ENCODE measurements around the gene MLXIP. TPM values are rescaled to one million over a fixed set of nuclear protein-coding genes. Genes with fewer than 3 reads are reported as not detected.
"Not testable (repeated sequence)": the region's sequence is repeated elsewhere in the genome, so short reads cannot be mapped to it uniquely, and the experiment has no call there.

The MLXIP gene
- total RNA-seq, 1 donor from 2014 or later = 13.2 TPM

DNA sequence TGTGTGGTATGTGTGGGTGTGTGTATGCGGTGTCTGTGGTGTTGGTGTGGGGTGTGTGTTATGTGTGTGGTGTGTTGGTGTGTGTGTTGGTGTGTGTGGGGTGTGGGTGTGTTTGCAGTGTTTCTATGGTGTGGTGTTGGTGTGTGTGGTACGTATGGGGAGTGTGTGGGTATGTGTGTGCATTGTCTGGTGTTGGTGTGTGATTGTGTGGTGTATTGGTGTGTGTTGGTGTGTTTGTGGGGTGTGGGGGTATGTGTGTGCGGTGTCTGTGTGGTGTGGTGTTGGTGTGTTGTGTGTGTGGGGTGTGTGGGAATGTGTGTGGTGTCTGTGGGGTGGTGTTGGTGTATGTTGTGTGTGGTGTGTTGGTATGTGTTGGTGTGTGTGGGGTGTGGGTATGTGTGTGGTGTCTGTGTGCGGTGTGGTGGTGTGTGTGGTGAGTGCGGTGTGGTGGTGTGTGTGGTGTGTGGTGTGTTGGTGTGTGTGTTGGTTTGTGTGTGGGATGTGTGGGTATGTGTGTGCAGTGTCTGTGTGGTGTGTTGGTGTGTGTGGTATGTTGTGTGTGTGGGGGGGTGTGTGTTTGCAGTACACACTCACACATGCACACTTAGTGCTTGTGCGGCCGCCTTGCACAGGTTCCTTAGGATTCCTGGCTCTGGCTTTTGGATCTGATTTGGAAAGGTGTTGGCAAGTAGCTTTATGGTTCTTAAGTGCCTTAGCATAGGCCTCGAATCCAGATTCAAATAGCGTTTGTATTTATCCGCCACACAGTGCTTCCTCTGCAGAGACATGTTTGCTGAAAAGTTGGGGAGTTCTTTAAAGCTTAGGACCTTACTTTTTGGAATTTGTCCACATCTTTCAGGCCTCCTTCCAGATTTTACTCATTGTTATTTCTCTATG is 16.4 kb downstream of the MLXIP start:
- DNase-seq (ENCODE audit: low spot score) = peak; percentile 47

DNA sequence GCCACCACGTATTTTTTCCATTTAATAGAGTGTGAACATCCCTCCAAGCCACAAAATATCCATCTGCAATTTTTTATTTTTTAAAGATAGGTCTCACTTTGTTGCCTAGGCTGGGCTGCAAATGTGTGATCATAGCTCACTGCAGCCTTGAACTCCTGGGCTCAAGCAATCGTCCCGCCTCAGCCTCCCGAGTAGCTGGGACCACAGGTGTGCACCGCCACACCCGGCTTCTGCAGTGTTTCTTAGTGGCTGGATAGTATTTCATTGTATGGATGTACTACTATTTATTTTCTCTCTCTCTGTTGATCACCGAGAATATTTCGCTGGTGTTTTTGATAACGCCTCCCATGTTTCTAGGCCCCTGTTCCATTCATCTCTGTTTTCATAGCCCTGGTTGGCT is 17.5 kb downstream of the MLXIP start:
- no peak for DNase-seq (ENCODE audit: low spot score)

DNA sequence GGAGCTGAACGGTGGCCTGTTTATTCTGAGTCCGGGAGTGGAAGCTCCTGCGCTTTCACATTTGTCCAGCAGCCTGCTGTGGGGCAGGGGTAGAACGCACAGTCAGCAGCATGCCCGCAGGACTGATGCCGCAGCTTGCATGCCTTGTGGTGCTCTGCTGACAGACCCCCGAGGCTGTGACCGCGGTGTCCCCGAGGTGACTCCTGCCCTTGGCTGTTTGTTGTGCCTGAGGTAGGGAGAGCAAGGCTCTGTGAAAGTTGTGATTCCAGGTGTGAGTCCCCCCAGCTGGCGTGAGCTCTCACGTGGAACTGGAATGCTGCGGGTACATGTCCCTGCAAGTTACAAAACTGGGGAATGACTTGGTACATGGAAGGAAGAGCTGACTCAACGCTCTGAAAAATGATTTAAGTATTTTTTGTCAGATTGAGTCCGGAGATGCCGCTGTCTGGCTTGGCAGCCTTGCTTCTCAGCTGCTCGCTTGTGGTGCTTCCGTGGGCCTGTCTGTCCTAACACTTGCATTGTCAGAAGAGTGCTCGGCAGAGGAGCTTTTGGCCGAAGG is 18.1 kb downstream of the MLXIP start:
- DNase-seq (ENCODE audit: low spot score) = peak; percentile 70

DNA sequence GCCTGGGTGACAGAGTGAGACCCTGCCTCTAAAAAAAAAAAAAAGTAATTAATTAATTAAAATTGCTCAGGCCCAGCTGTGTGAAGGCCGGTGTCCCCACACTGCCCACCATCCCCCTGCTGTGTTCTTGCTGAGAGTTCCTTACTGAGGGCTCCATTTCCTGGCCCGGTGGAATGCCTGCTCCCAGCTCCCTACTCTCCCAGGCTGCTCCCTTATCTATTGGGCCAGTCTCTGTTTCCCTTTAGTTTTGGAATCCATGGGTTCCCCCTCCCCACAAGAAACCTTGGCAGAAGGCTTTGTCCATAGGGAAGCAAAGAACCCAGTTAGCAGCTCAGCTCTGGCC is 19.0 kb downstream of the MLXIP start:
- DNase-seq (ENCODE audit: low spot score) = no peak

DNA sequence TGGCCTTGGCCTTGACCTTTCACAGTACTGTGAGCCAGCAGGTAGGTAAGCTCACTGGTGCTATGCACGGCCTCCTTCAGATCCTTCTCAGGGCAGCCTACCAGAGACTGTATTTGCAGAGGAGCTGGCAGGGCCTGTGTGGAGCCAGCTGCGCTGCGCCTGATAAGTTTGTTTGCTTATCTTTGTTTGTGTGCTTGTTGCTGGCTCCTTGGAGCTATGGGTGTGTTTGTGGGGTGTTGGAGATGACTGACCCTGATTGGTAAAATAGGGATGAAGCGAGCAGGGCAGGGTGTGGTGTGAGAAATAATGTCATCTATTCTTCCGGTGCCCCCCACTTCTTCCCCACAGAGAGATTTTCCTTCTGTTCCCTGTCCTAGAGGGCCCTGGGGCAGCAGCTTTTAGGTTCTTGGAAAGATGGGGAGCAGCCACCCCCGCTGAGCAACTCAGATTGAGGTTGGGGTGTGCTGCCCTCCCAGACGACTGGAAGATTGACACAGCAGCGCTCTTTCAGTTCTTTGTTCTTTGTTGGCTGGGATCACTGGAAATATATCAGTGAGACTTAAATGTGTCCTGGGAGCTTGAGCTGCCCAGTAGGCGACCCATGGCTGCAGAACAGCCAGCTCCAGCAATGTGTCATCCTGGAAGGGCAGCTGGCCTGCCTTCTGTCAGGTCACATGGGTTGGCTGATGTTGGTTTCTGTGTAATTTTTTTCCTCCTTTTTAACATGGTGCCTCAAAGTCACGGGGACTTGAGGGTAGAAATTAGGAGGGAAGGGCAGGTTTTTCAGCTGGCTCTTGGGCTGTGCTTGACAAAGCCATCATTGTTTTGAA is 19.6 kb downstream of the MLXIP start:
- DNase-seq (ENCODE audit: low spot score) = peak; percentile 72

DNA sequence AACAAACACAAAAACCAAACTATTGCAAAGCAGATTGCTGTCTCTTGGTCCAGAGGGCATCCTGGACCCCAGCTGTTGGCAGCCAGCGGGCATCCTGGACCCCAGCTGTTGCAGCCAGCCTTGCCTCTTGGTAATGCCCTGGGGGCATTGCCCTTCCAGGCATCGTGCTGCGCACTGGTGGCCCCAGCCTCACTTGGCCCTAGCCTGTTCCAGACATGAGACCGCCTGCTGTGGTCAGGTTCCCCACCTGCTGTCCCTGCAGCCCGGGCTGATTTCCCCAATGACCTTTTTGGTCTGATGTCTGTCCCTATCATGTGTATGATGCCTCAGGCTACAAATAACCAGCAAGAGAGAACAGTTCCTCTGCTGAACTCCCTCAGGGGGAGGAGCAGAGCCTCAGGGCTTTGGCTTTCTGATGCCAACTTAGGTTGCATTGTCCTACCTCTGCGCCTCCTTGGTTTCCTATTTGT is 20.8 kb downstream of the MLXIP start:
- DNase-seq (ENCODE audit: low spot score) = no peak

DNA sequence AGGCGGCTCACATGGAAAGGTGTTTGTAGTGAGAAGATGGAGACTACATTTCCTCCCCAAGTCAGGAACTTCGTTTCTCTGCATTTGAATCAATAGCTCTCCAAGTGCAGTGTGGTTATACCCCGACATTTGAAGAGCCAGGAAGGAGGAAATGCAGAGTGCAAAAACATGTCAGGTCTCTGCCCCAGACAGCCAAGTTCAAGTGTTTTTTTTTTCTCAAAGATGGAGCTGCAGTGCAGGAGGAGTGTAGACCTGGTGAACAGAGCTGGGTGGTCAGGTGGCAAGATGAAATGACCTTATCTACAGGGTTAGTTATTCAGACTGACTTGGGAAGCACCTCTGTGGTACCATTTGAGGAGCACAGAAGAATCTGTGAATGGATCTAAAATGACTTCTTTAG is 21.3 kb downstream of the MLXIP start:
- no peak for DNase-seq (ENCODE audit: low spot score)

DNA sequence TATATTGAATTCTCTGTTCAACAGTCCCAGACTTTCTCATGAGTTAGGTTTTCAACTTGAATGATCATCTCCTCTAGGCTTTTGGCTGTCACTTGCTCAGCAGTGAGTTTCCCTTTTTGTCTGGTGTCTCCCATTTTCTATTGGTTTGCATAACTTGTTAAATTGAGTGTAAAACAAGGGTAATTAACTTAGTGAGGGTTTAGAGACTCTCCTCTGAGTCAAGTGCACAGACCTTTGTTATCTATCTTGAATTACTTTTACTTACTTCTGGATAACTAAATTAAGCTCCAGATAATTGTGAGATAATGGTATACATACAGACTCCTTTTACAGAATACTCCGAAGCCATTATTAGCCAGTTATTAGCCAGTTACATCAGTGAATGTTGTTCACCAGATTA is 22.0 kb downstream of the MLXIP start:
- no peak for DNase-seq (ENCODE audit: low spot score)

DNA sequence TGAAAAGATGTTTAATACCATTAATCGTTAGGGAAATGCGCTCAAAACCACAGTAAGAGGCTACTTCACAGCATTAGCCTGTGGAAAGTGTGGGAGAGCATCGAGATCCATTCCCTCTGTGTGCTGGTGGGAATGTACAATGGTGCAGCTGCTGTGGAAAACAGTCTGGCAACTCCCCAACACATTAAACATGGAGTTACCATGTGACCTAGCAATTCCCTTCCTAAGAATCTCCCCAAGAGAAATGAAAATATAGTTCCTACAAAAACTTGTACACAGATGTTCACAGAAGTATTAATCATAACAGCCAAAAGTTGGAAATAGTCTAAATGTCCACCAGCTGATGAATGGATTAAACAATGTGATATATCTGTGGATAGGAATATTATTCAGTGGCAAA is 23.8 kb downstream of the MLXIP start:
- no peak for DNase-seq (ENCODE audit: low spot score)

DNA sequence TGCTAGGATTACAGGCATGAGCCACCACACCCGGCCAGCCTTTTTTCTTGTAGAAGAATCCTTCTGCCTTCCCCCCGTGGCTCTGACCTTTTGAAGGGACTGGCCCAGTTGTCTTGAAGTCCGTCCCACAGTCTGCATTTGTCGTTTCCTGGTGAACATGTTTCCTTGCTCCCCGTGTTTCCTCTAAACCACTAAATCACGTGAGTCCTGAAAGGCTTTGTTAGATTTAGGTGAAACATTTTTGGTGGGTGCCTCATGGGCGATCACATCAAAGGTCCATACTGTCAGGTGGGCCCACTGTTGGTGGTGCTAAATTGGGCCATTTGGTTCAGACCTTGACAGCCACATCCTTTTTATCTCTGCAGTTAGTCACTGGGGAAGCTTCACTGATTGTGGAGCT is 26.3 kb downstream of the MLXIP start:
- DNase-seq (ENCODE audit: low spot score) = no peak

DNA sequence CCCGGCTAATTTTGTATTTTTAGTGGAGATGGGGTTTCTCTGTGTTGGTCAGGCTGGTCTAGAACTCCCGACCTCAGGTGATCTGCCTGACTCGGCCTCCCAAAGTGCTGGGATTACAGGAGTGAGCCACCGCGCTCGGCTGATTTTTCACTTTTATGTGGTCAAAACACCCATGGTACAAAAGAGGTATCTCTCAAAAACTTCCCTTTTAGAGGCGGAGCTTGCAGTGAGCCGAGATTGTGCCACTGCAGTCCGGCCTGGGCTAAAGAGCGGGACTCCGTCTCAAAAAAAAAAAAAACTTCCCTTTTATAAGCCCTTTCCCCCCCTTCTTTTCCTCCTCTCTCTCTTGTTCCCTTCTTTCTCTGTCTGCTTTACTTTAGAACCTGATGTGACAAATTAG is 26.9 kb downstream of the MLXIP start:
- DNase-seq (ENCODE audit: low spot score) = not testable (repeated sequence)

DNA sequence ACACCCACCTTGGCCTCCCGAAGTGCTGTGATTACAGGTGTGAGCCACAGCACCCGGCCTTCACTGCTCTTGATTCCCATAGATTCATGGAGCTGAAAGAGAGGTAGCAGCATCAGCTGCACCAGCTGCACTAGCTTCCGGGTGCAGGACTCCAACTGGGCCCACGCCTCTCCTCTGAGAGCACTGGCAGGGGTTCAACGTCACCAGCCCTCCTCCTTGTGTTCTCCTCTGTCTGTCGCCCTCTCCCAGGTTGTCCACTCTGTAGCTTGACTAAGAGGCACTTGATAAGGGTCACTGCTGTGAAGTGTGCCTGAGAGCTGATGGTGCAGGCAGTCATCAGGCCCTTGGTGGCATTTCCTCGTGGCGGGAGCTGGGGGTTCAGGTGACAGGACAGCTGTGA is 28.3 kb downstream of the MLXIP start:
- no peak for DNase-seq (ENCODE audit: low spot score)

DNA sequence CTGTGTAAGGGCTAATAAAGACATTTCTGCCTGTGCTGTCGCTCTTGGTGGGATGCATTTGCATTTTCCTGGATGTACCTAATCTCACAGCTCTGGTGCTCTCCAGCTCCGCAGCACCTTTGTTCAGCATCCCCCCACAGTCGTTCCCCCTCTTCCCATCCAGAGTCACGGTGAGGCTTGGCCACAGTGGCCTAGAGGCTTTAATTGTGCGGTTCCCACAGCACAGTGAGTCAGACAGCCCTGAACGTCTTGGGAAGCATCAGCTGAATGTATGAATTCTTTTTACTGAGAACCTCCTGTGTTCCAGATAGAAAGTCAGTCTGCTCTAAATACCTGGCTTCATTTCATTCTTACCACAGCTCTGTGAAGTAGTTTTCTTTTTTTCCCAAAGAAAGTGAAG is 28.7 kb downstream of the MLXIP start:
- no peak for DNase-seq (ENCODE audit: low spot score)

DNA sequence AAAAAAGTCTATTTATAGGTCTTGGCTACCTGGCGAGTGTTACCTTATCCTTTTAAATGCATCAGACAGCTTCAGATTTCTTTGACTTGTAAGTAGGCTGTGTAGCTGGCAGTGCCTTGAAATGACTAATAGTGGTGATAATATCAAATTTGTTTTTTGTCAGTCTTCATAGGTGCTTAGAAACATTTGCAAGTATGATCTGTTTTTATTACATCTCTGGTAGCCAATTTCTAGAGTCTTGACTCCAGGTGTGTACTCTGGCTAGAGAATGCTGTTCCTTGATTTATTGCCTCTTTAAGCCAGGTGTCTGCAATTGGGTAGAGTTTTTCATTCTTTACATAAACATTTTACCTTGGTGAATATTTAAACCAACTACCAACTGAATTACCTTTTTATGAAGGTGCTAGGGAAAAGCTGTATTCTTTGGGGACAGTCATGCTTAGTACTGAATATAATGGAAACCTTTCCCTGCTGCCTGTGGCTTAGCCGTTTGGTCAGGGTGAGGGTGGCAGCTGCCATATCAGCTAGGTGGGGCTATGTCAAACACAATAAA is 32.6 kb downstream of the MLXIP start:
- DNase-seq (ENCODE audit: low spot score) = no peak

DNA sequence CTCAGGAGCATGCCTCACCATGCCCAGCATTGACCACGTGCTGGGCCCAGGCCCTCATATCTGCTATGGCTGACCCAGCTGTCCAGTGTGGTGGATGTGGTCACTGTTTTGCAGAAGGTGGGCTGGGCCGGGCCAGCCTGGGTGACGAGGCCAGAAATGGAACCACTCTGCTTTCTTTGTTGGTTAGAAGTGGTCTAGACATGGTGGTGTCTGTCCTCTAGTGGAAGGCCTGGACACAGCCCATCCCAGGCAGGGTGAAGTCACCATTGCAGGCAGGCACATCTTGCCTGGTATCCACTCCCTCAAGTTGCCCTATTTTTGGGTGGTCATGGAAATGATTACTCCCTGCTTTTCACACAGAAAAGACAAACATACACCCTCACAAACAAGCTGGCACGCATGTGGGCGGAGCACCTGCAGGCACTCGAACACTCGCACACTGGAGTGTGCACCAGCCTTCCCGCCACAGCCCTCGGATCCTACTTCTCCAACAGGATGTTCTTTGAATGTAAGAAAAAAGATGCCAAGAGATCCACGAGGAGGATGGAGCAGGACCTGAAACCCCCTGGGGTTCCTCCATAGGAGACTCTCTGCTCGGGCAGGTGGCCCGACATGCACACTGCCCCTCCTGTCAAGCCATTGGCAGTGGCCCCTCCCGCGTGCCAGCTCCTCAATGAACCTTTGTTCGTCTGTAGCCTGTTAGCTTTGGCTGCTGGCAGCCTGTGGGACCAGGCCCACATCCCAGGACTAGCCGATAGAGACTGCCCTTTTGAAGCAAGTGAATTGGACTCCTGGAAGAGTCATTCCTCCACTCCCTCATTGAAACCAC is 38.4 kb downstream of the MLXIP start:
- no peak for DNase-seq (ENCODE audit: low spot score)

DNA sequence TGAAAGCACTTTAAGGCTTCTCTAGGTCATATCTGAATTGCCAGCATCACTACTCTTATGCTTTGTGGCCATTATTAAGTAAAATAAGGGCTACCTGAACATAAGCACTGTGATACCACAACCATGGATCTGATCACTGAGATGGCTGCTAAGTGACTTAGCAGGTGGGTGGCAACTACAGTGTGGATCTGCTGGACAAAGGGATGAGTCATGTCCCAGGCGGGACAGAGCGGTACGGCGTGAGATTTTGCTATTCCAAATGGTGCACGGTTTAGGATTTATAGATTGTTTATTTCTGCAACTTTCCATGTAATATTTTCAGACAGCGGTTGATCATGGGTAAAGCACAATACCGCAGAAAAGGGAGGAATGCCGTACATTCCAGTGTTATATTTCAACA is 39.4 kb downstream of the MLXIP start:
- DNase-seq (ENCODE audit: low spot score) = no peak

DNA sequence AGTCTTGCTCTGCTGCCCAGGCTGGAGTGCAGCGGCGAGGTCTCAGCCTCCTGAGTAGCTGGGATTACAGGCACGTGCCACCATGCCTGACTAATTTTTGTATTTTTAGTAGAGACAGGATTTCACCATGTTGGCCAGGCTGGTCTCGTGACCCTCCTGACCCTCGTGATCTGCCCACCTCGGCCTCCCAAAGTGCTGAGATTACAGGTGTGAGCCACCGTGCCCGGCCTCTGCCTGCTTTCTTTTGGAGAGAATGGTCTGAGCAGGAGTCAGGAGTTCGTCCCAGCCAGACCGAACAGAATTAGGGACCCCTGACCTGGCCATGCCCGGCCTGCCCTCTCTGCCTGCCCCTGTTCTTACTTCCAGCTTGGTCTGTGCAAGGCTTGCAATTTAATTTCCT is 42.8 kb downstream of the MLXIP start:
- not testable (repeated sequence) for DNase-seq (ENCODE audit: low spot score)

DNA sequence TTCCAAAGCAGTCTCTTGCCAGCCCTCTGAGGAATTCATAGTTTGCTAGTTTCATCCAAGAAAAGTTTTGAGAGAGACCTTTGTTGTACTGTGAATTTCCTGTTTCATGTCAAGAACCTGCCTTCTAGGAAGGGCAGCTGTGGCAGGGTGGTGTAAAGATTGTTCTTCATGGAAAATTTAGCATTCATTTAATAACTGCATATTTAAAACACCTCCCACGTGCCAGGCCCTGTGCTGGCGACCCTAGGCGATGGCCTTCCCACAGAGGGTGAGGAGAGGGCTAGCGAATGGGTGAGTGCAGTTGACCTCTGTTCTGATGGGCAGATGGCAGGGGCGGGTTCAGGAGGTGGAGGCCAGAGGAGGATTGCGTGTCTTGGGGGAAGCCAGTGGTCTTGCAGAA is 43.2 kb downstream of the MLXIP start:
- DNase-seq (ENCODE audit: low spot score) = no peak

DNA sequence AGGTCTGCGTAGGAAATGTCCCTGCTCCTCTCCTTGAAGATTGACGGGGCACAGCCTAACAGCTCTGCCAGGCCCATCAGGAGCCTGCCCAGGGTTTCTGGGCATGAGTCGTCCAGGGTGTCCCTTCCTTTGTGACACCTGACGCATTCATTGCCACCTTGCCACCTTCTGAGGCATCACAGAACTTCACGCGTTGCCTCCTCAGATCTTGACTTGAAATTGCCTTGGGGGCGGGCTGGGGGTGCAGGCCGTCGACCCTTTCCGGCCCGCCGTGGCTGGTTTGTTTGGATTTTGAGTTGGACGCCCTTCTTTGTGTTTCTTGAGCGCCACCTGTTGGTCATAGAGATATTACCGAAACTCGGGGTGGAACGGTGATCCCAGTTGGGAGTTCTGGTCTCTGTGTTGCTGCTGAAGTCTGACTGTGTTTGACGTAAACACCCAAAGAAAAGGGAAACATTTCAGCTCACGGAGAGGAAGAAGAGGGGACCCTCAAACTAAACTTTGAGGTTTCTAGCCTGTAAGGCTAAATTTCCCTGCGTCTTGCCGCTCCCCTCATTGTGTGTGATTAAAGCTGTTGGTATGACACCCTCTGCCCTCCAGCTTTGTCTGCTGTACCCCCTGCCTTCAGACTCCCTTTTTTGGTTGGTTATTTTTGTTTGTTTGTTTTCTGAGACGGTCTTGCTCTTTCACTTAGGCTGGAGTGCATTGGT is 44.6 kb downstream of the MLXIP start:
- peak; percentile 77 for DNase-seq (ENCODE audit: low spot score)

DNA sequence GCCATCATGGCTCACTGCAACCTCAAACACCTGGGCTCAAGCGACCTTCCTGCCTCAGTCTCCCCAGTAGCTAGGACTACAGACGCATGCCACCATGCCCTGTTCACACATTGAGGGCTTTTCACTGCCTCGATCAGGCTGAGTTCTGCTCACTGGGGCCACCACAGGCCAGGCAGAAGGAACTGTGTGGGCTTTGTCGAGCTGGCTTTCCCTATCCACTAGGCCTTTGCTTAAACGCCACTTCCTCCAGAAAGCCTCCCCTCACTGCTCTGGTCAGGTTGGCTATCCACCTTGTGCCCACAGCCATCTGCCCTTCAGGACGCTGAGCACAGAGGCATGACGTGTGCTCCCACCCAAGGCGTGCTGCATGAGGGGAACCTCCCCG is 45.2 kb downstream of the MLXIP start:
- DNase-seq (ENCODE audit: low spot score) = no peak

DNA sequence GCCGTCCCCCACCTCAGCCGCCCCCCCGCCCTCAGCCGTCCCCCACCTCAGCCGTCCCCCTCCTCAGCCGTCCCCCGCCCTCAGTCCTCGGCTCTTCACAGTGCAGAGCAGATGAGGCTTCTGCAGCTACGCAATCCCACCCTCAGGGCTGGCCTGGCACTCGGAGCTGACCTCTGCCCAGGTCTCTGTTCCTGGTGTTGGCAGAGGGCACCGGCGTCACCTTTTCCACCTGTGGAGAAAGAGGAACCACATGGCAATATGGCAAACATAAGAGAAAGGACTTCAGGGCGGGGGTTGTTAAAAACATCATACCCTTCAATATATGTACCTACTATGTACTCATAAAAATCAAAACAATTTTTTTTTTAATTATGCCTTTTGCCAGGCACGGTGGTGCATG is 45.8 kb downstream of the MLXIP start:
- no peak for DNase-seq (ENCODE audit: low spot score)
